SU-DHL-6 (cell line): ENCODE results near the gene PSMG2.

Source experiments
- CTCF ChIP-seq: fragments of 200-600 bp; sonication (generic); IDR thresholded peaks from one replicate; pipeline ENCODE4 v1.5.1; 2017; ENCODE audit warnings: antibody characterized with exemption, mild to moderate bottlenecking, low read length, moderate library complexity; ENCODE audit not compliant: insufficient read depth, poor library complexity, severe bottlenecking
- EZH2phosphoT487 ChIP-seq: fragments of 200-600 bp; sonication (generic), shearing (Covaris generic); conservative IDR thresholded peaks from 2 replicates; pipeline ENCODE4 v1.6.1; 2018; ENCODE audit warnings: mild to moderate bottlenecking, antibody characterized with exemption, low read length, moderate library complexity, mixed read lengths

- TF ChIP-seq CTCF (no peak), EZH2phosphoT487 (no peak)
Observed at GRCh38 chr18:12766986-12767433, 64.2 kb downstream of the PSMG2 start.
